Renal pelvis (tissue), 4 donors: ENCODE data around the gene ARID1B. TPM values are rescaled to one million over a fixed set of nuclear protein-coding genes. Genes with fewer than 3 reads are reported as not detected.
"Not testable (repeated sequence)": the region's sequence is repeated elsewhere in the genome, so short reads cannot be mapped to it uniquely, and the experiment has no call there.

Experiments
- DNase-seq: peaks from one replicate; pipeline ENCODE4 v3.0.0-alpha.2; 2013
- polyA plus RNA-seq, 3 donors: library from polyadenylated mRNA; unstranded; fragments of 120-200 nt; gene quantifications; one replicate each; pipeline ENCODE4 v1.2.1, GENCODE V29; 2013; ENCODE audit not compliant: insufficient read length in 3 of 3

ARID1B gene
- polyA plus RNA-seq, 3 donors: 71.8 to 84.7 (median 78.8) TPM

GRCh38 chr6:157147054-157148026, 370.2 kb downstream of the ARID1B start:
- not testable (repeated sequence) for DNase-seq

DNA sequence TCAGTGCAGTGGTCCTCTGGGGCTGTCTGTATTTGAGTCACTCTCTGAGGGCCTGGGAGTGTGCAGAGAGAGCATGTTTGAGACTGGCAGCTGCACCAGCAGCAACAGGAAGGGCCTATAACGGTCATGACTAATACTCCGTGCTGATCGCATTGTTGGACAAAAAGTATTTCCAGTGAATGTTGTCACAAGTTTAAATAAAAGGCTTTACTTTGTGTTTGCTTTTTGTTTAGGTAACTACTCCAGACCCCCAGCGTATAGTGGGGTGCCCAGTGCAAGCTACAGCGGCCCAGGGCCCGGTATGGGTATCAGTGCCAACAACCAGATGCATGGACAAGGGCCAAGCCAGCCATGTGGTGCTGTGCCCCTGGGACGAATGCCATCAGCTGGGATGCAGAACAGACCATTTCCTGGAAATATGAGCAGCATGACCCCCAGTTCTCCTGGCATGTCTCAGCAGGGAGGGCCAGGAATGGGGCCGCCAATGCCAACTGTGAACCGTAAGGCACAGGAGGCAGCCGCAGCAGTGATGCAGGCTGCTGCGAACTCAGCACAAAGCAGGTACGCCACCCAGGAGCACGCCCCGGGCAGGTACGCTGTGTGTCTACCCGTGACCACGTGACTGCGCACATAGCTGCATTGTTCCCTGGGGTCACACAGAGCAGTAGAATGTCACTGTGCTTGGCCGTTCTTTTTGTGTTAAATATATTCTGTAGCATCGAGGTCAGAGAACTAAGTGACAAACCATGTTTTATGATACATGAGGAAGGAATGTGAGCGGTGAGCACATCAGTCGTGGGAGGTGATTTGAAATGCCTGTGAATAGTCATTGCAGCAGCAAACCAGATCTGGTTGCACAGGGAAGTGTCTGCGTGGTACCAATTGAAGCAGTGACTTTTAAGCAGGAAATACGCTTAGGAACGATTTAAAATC, 371.5 kb downstream of the ARID1B start:
- no peak for DNase-seq

- DNase-seq: no peak
Observed at GRCh38 chr6:157150076-157150475, 372.9 kb downstream of the ARID1B start.

DNA sequence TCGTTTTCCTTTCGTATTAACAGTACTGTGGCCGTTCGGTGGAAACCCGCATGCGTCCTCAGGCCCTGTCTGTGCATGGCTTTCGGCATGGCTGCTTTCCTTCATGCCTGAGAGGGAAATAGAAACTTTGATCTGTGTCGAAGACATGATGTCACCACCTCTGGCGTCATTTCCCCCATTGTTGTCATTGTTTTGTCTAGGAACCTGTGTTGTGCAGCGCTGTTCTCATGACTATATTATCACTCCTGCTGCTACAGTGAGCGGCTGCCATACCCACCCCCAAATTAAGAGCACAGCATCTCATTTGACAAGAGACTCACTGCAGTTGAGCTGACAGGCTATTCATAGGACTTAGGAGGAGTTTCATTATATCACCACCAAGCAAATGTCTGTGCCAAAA, 373.9 kb downstream of the ARID1B start:
- no peak for DNase-seq

DNA sequence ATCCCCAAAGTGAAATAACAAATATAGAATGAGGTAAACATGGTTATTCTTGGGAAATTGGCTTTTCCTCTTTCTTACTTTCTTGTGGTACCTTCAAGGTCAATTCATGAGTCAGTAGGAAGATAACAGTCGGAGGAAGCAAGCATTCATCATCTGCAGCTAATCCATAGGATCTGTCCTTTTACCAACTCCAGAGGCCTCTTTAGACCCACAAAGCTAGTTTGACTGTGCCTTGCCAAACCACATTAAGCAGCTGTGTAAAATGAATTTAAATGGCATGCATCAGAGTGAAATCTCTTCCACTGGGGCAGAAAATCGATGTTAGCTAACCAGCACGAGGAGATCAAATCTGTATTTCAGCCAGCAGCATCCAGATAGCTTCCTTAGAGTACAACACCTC, 374.8 kb downstream of the ARID1B start:
- no peak for DNase-seq

DNA sequence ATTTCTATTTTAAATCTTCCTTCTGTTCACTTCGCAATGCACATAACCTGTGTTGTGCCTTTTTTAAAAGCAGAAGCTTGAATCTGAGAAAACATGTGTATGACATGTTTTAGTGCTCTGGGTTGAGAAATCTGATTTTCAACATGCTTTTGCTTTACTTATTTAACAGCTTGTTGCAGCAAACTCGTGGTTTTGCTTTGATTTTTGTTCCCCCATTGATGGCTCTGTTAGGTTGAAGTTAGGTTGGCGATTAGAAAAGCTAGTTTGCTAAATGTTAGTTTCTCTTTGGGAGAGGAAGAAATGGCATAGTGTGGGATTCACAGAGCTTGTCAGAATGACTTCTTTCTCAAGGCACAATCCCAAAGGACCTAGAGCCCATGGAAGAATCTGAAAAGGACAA, 375.4 kb downstream of the ARID1B start:
- no peak for DNase-seq

GRCh38 chr6:157155804-157156203, 378.6 kb downstream of the ARID1B start:
- DNase-seq: no peak

DNA sequence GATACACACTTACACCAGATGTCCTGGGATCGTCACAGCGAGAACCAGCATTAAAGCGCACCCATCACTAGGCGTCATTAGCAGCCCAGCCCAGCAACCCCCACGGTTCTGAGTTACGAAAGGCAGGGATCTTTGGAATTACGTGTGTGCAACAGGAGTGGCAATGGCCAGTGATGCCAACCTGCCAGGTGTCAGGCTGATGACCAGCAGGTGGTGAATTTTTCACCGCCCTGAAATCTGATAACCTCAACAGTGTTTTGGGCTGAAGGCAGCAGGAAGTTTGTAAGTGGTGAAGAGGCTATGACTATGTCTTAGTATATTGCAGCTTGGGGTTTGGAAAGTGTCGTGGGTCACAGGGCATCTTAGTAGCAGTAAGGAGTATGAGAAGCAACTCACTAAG, 380.1 kb downstream of the ARID1B start:
- DNase-seq: no peak

DNA sequence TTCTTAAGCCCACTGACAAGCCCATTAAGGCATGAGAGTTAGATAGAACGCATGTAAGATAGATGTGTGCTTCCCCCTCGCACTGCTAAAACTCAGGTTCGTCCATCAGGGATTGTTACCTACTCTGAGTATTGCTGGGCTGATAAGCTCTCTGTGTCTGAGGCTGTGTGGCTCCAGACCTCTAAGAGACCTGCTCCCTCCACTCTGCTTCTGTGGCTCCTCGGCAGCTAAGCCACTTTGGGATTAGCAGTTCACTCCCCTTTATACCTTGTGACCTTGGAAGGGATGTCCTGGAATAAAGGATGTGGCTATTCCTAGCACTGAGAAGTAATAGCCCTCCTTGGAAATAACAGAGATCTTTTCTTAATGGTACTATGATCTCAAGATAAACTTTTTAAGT, 381.3 kb downstream of the ARID1B start:
- DNase-seq: no peak

DNA sequence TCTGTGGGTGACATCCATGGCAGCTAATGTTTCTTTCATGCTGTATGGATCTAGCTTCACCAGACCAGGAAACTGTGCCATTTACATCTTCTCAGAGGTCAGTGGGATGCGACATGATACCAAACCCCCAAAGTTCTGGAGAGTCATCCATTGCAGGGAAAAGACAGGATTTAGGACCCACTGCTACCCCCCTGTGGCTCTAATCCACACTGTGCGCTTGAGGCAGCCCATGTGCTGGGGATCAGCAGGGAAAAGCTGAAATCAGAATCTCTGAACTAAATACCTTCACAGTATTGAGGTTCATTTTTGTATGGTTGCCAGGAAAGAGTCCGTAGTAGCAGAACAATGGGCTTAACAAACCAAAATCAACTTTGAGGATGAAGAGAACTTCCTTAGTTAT, 381.7 kb downstream of the ARID1B start:
- no peak for DNase-seq

- no peak for DNase-seq
Observed at GRCh38 chr6:157159348-157159747, 382.2 kb downstream of the ARID1B start.

DNA sequence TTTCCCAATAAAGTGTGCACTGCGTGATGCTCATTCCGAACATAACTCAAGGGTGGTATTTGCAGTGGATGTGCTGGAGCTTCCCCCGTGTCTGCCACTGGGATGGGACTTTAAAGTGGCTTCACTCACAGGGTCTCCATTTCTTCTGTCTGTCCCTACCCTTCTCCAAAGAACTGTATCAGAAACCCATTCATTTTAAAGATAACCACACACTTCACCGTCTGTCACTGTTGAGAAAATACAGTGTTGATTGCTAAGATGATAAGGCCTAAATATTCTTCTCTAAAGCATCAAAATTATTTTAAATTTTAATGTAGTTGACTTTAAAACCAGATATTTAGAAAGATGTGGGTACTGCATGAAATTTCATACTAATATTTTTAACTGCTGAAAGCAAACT, 384.7 kb downstream of the ARID1B start:
- DNase-seq: no peak

DNA sequence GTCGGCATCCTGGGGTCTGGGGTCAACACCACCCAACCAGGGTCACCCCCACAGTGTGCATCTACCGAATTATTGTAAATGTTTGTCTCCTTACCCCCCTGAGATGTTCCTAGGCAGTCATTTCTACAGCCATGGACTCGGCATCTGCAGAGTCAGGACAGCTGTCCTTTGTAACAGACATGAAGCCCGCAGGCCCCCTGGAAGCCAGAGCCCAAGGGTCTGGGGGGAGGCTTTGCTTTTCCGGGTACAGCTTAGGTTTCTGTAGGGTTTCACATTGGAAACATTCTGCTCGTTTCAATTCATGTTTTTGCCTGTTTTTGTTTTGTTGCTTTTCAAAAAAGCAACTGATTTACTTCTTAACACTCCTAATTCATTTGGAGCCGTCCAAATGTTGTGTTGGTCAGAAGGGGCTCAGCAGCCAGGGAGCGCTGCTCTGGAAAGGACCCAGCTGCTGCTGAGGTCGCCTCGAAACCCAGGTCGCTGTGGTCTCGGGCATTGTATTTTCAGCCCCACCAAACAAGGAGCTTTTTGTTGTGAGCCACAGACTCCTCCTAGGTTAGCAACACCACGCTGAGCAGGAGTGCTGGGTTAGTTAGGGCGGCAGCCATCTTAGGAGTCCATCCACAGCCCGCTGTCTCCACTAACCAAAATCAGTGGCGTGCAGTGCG, 385.7 kb downstream of the ARID1B start:
- no peak for DNase-seq

- DNase-seq: no peak
Observed at GRCh38 chr6:157163434-157164159, 386.4 kb downstream of the ARID1B start.

- no peak for DNase-seq
Observed at GRCh38 chr6:157164972-157165371, 387.8 kb downstream of the ARID1B start.

- no peak for DNase-seq
Observed at GRCh38 chr6:157166784-157167183, 389.6 kb downstream of the ARID1B start.

- no peak for DNase-seq
Observed at GRCh38 chr6:157167837-157168236, 390.7 kb downstream of the ARID1B start.

DNA sequence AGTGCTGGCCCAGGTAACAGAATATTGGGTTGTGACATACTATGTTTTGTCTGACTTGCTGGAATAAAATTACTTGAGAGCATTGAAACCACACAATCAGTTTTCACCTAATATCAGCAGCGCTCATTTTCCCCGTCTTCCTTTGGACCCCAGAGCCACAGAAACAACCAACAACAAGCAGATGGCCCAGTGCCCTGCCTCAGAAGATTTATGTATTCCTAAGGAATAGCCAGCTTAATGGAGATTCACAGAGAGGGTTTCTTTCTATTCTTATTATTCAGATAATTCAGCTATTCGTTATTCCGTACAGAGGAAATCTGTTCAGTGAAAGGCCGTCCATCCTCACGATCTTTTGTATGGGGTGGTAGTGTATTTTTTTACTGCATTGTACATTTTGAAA, 391.3 kb downstream of the ARID1B start:
- no peak for DNase-seq

DNA sequence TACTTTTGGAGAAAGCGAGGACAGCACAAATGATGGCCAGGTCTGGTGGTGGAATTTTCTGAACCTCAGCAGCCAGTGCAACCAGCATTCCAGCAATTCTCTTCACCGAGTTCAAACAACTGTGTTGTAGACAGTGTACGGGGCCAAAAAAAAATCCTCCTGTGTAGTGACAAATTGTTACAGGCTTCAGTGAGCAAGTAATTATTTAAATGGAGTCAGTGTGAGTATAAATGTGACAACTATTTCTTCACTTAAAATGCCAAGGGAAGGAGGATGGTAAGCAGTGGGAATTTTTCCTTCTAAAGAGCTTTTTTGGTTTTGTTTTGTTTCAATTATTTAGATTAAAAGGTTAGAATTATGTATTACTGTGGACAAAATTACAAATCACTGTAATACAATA, 392.0 kb downstream of the ARID1B start:
- DNase-seq: no peak

DNA sequence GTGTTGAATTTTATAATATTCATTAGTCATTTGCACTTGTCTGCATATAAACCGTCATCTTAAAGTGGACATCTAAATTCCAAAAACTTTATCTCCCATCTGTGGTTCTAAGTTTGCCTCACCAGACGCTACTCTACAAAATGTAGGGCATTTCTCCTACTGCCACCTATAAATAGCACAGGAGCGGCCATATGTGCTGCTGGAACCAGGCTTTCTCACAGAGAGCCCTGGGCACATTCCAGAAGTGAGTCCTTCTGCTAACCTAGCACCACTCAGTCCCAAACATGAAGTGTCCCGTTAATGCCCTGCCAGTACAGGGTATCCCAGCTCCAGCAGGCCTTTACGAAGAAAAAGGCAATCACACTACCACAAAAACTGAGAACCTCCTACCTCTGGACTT, 392.5 kb downstream of the ARID1B start:
- DNase-seq: no peak

DNA sequence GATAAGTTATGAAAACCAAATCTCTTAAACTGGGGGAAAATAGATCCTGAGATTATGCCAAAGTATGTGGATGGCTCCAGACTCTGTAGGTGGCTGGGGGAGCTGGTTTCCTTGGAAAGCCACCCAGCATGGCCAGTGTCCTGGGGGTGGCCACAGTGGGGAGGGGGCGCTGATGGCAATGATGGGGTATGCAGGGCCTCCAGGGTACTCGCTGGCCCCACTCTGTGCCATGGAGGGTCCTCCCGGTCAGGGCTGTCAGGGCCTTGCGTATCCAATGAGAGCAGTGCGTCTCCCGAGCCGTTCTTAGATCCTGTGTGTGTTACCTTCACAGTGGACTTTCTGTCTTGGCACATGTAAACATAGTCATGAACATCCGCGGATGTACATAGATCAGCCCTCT, 393.4 kb downstream of the ARID1B start:
- DNase-seq: no peak
